Upper lobe of left lung (tissue), 4 donors: ENCODE results near the gene KLHL26.

Source experiments
- CTCF ChIP-seq, 6 experiments: fragments of 450-650 bp in 4 of 6; fragments of 200-600 bp in 2 of 6; sonication (generic) in 2 of 6; IDR thresholded peaks; one replicate each; pipeline ENCODE4 v1.5.1; 2016 to 2019; ENCODE audit warnings: antibody characterized with exemption in 6 of 6
- EP300 ChIP-seq, 4 donors: sonication (generic); formaldehyde crosslinking; IDR thresholded peaks; one replicate each; pipeline ENCODE4 v1.5.1; 2017; ENCODE audit warnings: antibody characterized with exemption in 4 of 4, control low read depth in 2 of 4
- POLR2A ChIP-seq, 4 donors: fragments of 450-650 bp; IDR thresholded peaks; one replicate each; pipeline ENCODE4 v1.5.1; 2016 to 2017; ENCODE audit warnings: antibody characterized with exemption in 4 of 4, mild to moderate bottlenecking in 2 of 4

DNA sequence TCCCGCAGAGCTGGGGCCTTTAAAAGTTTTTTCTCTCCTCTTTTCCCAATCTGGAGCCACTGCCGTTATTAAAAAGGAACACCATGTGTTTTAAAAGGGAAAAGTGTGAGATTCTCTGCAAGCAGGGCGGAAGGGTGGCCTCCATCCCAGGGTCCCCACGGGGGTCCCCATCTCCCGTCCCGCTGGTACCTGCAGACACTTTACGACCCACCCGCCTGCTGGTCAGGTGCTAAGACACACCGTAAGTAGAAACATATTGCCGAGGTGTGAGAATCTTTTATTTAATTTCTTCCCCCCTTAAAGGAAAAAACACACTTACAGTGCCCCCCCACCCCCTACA is 32.0 kb upstream of the KLHL26 start:
- TF ChIP-seq POLR2A (IDR thresholded peaks at IDR 0.05) (no peak), CTCF (IDR thresholded peaks at IDR 0.05) (no peak), EP300 (IDR thresholded peaks at IDR 0.05) (no peak)
